RPMI8226 (cell line): ENCODE data around the gene PLCB1.

ENCODE experiments used
- DNase-seq: peaks from one replicate; pipeline ENCODE4 v3.0.0-alpha.2; 2015

Gene PLCB1

DNA sequence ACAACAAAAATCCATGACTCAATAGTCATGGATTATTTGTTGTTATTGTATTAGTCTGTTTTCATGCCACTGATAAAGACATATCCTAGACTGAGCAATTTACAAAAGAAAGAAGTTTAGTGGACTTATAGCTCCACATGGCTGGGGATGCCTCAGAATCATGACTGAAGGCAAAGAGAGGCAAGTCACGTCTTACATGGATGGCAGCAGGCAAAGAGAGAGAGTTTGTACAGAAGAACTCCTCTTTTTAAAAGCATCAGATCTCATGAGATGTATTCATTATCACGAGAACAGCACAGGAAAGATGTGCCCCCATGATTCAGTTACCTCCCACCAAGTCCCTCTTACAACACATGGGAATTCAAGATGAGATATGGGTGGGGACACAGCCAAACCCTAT is 792.5 kb downstream of the PLCB1 start:
- DNase-seq: no peak

DNA sequence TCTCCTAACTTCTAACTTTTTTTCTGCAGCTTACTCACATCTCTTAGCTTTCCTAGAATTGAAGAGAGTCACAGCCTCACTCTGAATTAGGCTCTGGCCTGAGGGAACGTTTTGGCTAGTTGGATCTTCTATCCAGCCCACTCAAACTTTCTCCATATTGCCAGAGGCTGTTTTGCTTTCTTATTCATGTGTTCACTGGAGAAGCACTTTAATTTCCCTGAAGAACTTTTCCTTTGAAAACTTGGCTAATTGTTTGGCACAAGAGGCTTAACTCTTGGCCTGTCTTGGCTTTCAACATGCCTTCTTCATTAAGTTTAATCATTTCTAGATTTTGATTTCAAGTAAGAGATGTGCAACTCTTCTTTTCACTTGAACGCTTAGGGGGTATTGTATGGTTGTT is 798.7 kb downstream of the PLCB1 start:
- no peak for DNase-seq

GRCh38 chr20:8932192-8933165 is 800.4 kb downstream of the PLCB1 start:
- no peak for DNase-seq

DNA sequence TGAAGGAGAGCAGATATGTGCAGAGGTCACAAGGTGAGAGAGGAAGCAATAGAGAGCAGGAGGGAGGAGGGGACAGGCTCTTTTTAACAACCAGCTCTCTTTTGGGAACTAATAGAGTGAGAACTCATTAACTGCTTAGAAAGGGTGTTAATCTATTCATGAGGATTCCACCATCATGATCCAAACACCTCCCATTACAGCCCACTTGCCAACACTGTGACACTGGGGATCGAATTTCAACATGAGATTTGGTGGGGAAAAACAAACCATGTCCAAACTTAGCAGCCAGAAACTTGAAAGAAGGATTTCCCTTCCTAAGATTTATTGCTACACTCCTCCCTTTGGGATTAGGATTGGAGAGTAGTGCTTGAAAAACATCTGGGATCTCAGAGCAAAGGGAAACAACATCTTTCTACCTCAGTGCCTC is 801.3 kb downstream of the PLCB1 start:
- DNase-seq: no peak

- DNase-seq: no peak
Observed at GRCh38 chr20:8934362-8934761, 802.3 kb downstream of the PLCB1 start.
